22Rv1 (cell line): ENCODE data around the gene ABHD5.

Source experiments
- CTCF ChIP-seq: fragments of 450-650 bp; IDR thresholded peaks from 2 replicates; pipeline ENCODE4 v1.5.1; 2017; ENCODE audit warnings: mild to moderate bottlenecking
- ZFX ChIP-seq: fragments of 450-650 bp; IDR thresholded peaks from 2 replicates; pipeline ENCODE4 v1.6.1; 2017; ENCODE audit warnings: antibody characterized with exemption, borderline replicate concordance

GRCh38 chr3:43764056-43764455 is 73.3 kb downstream of the ABHD5 start:
- TF ChIP-seq CTCF = no peak
- no peak for TF ChIP-seq ZFX
